Measurements from ENCODE around the gene EPC1.
"Not testable (repeated sequence)": the region's sequence is repeated elsewhere in the genome, so short reads cannot be mapped to it uniquely, and the experiment has no call there.

EPC1 gene

DNA sequence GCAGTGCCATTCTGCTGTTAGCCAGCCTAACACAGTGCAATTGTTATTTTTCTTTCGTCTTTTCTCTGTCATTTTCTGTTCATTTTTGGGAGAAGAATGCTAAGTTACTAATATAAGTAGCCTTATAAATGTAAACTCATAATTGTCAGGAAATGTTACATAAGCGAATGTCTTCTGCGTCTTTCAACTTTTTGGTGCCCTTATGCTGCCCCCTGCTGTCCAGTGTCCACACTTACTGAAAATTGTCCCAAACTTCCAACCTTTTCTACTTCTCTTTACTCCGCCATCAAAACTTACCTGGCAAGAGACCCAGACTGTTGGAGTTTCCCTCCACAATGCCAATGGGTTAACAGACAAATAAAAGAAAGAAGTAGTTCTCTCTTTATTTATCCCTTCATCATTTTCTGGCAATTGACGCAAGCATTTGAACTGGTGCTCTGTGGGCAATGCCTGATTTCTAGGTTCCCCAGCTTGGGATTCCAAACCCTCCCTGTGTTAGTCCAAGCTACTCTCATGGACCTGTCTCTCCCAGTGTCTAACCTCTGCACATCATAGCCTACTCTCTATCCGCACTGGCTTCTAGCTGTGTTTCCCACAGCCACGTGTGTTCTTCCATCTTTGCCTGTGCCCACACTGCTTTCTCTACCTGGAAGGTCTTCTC, 21.0 kb upstream of the EPC1 start:
- Histone ChIP-seq H3K4me3 (ENCODE audit: low read depth, low read length) (no peak overlapping the region), H3K36me3 (no peaks in the 10 kb centered on the region), H3K4me1 (no peaks in the 10 kb centered on the region), H3K27me3 (no peaks in the 10 kb centered on the region), H3K9me3 (no peaks in the 10 kb centered on the region; the same call in 1 of the 2 replicates)
- TF ChIP-seq, protein P1, sequence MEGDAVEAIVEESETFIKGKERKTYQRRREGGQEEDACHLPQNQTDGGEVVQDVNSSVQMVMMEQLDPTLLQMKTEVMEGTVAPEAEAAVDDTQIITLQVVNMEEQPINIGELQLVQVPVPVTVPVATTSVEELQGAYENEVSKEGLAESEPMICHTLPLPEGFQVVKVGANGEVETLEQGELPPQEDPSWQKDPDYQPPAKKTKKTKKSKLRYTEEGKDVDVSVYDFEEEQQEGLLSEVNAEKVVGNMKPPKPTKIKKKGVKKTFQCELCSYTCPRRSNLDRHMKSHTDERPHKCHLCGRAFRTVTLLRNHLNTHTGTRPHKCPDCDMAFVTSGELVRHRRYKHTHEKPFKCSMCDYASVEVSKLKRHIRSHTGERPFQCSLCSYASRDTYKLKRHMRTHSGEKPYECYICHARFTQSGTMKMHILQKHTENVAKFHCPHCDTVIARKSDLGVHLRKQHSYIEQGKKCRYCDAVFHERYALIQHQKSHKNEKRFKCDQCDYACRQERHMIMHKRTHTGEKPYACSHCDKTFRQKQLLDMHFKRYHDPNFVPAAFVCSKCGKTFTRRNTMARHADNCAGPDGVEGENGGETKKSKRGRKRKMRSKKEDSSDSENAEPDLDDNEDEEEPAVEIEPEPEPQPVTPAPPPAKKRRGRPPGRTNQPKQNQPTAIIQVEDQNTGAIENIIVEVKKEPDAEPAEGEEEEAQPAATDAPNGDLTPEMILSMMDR (IDR thresholded peaks at IDR 0.05; ENCODE audit: low read depth, low read length) = peak; percentile 74
- peak; percentile 64 for DNase-seq

DNA sequence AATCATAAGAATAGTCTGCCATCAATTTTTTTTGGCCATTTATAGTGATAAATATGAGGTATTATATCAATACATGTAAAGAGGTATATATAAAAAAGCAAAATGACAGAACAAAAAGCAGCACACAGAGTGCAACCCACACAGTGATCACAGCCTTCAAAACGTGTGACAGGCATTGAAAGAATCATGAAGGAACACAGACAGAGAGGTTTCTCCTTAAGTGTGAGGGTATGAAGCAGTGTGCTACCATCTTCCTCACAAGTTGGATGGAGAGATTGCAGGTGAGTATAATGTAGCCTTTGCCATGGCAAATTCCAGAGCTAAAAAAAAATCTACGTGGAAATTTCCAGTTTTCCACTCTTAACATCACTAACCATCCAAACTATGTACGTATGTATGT, 19.6 kb upstream of the EPC1 start:
- Histone ChIP-seq H3K36me3 (no peaks in the 10 kb centered on the region), H3K4me3 (ENCODE audit: low read depth, low read length) (no peak overlapping the region), H3K27me3 (no peaks in the 10 kb centered on the region), H3K4me1 (no peaks in the 10 kb centered on the region), H3K9me3 (no peaks in the 10 kb centered on the region)
- TF ChIP-seq, protein P1 (IDR thresholded peaks at IDR 0.05; ENCODE audit: low read depth, low read length) = no peak
- no peak for DNase-seq

DNA sequence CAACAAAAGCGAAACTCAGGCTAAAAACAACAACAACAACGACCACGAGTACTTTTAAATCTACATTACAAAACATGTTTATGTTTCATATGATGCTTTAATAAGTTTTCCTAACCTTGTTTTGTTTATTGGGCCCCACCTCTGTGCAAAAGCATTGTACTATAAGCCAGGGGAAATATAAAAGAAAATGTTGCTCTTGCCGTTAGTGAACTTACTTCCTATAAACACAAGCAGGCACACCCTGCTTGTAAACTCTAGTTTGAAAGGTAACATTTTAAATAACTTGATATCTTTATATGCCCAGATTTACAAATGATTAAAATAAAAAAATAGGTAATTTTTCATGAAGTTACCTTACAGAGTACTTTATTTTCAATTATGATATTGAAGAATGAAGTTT, 19.2 kb upstream of the EPC1 start:
- Histone ChIP-seq H3K4me1 (no peaks in the 10 kb centered on the region), H3K4me3 (ENCODE audit: low read depth, low read length) (no peak overlapping the region)

DNA sequence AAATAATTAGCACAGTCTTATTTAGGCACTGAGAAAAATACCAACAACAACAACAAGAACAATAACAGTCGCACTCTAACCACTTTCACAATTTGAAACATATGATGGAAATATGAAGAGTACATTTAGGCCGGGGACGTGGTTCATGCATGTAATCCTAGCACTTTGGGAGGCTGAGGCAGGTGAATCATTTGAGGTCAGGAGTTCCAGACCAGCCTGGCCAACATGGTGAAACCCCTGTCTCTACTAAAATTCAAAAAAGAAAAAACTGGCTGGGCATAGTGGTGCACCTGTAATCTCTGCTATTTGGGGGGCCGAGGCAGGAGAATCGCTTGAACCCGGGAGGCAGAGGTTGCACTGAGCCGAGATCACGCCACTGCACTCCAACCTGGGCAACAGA, 18.4 kb upstream of the EPC1 start:
- not testable (repeated sequence) for H3K36me3 ChIP-seq; H3K27me3 ChIP-seq; H3K4me1 ChIP-seq; H3K9me3 ChIP-seq; DNase-seq; H3K4me3 ChIP-seq (ENCODE audit: low read depth, low read length)

More for the DNA sequence above, 19.2 kb upstream of the EPC1 start:
- TF ChIP-seq, protein P1 (IDR thresholded peaks at IDR 0.05; ENCODE audit: low read depth, low read length) = no peak
- Histone ChIP-seq H3K27me3 (no peaks in the 10 kb centered on the region), H3K9me3 (no peaks in the 10 kb centered on the region), H3K36me3 (no peaks in the 10 kb centered on the region)
- DNase-seq = no peak

DNA sequence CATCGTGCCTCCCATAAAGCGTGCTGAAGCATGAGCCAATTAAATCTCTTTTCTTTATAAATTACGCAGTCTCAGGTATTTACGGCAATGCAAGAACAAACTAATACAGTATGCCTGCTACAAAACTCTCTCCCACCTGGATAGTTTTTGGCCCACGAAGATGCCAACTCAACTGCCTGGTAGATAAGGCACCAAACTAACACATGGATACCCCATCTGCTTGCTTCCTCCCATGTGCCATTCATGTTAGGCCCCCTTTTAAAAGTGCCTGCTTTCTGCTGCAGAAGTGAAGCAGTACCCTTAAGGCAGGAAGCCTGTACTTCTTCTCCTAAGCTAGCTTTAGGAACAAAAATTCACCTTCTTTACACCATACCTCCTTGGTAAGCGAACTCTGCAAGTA, 15.6 kb upstream of the EPC1 start:
- H3K36me3 ChIP-seq = no peaks in the 10 kb centered on the region
- TF ChIP-seq, protein P1 (IDR thresholded peaks at IDR 0.05; ENCODE audit: low read depth, low read length) = no peak
- no peak overlapping the region for H3K4me3 ChIP-seq (ENCODE audit: low read depth, low read length)
- no peak for DNase-seq
- no peaks in the 10 kb centered on the region for H3K4me1 ChIP-seq
- H3K27me3 ChIP-seq = no peaks in the 10 kb centered on the region
- no peaks in the 10 kb centered on the region for H3K9me3 ChIP-seq

DNA sequence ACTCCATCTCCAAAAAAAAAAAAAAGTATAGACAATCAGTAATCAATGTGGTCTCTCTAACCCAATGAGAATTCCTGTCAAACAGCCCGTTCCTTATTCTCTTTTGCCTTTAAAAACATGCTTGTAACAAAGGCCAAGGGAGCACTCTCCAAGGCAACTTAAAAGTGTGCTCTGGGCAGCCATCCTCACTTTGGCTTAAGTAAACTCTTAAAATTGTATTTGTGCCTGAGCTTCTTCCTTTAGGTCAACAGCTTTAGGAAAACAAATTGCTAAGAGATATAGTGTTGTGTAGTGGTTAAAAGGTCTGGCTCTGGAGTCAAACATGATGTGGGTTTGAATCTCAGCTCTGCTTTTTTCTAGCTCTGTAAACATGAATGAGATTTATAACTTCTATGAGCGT, 13.9 kb upstream of the EPC1 start:
- no peaks in the 10 kb centered on the region for H3K4me1 ChIP-seq
- H3K9me3 ChIP-seq = no peaks in the 10 kb centered on the region
- no peak overlapping the region for H3K4me3 ChIP-seq (ENCODE audit: low read depth, low read length)
- TF ChIP-seq, protein P1 (IDR thresholded peaks at IDR 0.05; ENCODE audit: low read depth, low read length) = no peak
- DNase-seq = no peak
- H3K36me3 ChIP-seq = no peaks in the 10 kb centered on the region
- H3K27me3 ChIP-seq = no peaks in the 10 kb centered on the region

All from BE2C (cell line).